HG03457 (cell line): ENCODE data around the gene ZNF827.

Experiments
- ATAC-seq: cut with Tn5 transposase; IDR thresholded peaks from one replicate; pipeline ENCODE4 v1.9.1; 2021; ENCODE audit warnings: moderate number of reproducible peaks; ENCODE audit not compliant: unreplicated experiment

ZNF827 gene

GRCh38 chr4:145895056-145895455 is 43.6 kb downstream of the ZNF827 start:
- ATAC-seq, result no peak

DNA sequence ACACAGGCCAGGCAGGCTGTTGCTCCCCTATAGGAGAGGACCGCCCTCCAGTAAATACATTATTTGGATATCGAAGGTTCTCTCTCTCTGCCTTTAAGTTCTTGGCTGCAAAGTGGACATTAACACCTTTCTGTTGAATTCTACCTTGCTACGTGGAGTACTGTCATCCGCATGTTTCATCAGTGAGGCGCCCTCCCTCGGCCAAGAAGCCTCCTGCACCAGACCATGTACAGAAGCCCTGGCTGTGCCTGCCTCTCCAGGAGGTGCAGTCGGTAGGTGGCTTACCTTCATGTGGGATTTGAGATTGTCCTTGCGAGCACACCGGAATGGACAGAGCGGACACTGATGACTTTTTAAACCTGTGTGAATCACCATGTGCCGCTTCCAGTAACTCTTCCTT is 46.7 kb downstream of the ZNF827 start:
- ATAC-seq, result no peak

DNA sequence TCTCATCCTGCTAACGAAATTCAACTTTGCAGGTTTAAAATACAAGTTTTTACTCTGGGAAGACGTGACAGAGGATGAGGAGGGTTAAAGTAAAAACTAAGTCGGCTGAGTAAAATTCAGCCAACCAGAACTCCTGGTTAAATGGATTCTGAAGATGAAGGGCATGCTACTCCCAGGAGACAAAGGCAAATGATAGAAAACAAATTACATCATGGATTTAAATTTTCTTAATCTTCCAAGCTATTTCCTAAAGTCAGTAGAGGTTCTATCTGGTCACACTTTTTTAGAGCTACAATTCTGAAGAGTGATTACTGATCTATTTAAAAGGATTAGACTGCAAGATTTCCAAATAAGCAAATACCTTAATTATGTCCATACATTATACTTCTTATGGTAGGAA is 47.9 kb downstream of the ZNF827 start:
- no peak for ATAC-seq

DNA sequence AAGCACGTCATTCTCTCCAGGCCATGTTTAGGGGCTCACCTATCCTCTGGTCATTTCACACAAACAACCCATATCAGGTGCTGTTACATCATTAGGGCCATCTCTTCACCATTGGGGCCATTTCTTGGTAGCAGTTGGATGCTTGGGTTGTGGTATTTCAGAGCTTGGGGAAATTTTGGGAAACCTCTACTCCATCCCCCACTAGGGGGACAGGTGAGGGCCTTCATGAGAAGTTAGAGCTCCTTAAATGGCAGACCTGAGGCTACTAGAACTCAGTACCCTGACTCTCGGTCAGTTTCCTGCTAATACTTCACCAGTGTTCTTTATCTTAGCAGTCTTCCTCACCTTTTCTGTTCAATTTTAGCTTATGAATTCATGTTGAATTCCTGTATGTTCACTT is 50.2 kb downstream of the ZNF827 start:
- no peak for ATAC-seq

GRCh38 chr4:145887241-145887991 is 51.2 kb downstream of the ZNF827 start:
- no peak for ATAC-seq

DNA sequence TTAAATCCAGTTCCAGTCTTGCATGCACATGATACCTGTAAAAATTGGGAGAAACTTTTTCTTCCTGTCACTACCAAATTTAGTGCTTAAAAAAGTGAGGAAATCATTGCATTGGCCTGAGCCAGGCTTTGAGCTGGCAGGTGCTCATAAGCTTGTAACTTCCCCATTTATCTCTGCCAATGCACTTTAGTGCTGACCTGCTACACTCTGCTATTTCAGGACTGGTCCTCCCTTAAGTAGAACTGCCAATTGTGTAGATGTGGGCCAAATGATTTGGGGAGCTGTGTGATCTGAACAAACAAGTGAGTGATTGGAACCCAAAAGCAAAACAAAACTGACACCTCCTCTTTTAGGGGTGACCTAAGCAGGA is 51.8 kb downstream of the ZNF827 start:
- ATAC-seq, result no peak

GRCh38 chr4:145885666-145886065 is 53.0 kb downstream of the ZNF827 start:
- no peak for ATAC-seq

- no peak for ATAC-seq
Measured at GRCh38 chr4:145884775-145885174, 53.8 kb downstream of the ZNF827 start.

DNA sequence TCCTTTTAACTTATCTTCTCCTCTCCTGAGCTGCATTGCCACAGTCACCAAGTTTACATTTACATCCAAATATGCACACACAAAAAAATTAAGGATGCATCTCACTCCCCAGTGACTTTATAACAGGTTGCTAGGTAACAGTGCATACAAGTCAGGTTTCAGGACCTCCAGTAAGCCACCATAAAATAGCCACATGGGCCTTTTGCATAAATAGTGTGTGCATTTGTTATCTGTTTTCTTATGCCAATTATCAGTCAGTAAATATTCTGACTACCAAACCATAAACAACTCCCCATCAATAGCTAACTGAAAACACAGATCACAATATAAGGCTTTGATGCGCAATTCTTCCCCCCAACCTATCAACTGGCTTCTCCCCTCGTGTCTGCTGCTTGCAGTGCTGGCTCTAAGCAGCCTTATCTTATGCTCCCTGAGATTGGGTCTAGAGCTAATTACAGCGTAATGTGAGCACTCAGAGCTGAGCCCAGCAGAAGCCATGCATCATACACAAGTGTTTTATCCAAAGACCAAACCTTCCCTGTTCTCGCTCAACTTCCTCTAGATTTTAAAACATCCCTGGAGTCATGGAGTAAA is 55.4 kb downstream of the ZNF827 start:
- ATAC-seq, result no peak

- no peak for ATAC-seq
Measured at GRCh38 chr4:145882604-145883003, 56.0 kb downstream of the ZNF827 start.

DNA sequence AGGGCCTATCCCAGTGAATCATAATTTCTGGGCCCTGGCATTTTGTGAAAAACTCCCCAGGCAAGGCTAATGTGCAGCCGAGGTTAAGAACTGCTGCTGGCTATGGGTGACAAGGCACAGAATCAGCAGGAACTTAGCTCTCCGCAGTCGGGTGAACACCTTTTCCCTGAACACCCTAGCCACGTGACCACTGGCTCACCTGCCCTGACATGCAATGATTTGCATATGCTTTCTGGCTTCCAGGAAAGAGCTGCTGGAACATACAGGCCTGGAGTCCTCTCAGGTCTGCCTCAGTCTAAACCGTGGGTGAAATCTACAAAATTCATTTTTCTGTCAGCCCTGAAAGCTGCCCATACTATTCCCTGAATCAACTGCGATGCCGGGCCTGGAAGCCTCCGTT is 56.6 kb downstream of the ZNF827 start:
- peak; percentile 50 for ATAC-seq

DNA sequence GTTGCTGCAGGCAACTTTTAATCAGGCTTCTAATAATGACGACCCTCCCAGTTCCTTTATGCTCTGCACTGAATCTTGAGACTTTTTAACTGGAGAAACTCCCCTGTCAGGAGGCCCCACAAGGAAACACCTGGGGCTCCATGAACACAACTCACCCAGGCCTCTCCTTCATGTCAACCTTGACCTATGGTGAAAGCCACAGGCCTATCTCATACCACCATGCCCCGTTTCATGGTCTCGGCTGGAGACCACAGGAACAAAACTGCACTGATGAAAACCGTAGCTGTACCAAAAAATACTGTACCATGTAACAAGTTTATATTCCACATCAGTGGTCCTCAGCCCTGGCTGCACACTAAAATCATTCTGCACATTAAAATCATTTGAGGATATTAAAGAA is 57.0 kb downstream of the ZNF827 start:
- peak; percentile 62 for ATAC-seq

GRCh38 chr4:145880355-145880960 is 58.2 kb downstream of the ZNF827 start:
- ATAC-seq, result no peak

DNA sequence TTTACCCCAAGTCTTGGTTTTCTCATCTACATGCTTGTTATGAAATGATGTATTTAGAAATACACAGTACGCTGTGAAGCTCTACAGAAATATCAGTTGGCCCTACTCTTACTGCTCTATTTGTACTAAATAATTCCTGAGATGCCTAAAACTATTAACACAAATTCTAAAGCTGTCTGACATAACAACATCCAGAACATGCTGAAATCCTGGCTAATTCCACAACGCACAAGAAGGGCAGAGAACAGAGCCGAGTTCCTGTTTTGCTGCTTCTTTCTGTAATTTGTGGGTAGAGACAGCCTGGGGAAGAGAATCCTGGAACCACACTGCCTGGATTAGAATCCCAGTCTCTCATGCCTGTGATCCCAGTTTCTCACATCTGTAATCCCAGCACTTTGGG is 59.0 kb downstream of the ZNF827 start:
- ATAC-seq, result no peak

GRCh38 chr4:145878501-145879435 is 59.9 kb downstream of the ZNF827 start:
- ATAC-seq, result no peak

DNA sequence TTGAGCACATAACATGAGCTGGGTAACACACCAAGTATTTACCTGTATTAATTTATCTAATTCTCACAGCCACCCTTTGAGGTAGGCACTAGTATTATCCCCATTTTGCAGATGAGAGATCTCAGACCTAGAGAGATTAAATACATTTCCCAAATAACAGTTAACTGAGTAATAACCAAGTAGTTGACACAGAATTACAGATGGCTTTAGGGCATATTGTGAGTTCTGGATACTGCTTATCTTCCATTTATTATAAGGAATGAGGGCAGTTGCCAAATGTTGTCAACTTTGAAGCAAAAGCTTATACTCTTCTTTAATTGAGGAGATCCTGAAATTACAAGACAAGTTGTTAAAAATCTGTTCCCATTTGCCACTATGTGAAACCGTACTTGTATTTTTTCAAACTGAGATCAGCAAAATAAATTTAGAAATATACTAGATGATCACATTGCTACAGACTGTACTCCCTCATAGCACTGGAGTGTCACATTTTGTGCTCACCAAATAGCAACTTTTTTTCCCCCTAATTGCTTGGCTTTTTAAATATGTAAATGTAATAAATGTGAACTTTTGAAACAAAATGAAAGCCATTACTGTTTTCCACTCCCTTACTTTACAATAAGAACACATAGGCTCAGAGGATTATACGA is 62.0 kb downstream of the ZNF827 start:
- no peak for ATAC-seq

DNA sequence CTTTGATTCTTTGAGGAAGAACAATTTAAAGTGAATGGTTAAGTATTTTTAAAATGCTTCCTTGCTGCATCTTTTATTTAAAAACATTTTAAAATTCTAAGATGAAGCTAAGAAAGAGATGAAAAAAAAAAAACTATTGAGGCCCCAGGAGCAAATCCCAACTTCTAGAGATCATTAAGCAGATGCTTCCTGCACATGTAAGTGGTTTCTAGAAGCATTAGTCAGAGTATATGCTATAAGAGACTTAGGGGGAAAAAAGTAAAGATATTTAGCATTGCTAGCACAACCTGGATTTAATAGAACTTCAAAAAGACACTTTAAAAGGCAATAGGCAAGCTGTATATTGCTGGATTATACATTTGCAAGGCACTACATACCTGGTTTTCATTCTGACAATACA is 64.7 kb downstream of the ZNF827 start:
- no peak for ATAC-seq

DNA sequence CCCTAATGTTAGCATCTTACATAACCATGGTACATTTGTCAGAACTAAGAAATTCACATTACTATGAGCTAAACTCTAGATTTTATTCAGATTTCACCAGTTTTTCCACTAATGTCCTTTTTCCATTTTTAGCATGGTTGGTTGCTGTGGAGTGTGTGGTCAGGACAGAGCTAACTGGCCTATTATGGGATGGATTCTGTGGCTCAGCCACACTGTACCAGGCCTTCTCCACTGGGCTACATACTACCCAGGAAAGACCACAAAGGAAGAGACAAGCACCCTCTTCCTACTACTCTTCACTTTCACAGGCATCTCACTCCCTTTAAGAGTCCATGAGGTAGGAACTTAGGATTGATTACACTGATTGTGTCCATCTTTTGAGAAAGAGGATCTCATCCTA is 67.4 kb downstream of the ZNF827 start:
- ATAC-seq, result no peak

DNA sequence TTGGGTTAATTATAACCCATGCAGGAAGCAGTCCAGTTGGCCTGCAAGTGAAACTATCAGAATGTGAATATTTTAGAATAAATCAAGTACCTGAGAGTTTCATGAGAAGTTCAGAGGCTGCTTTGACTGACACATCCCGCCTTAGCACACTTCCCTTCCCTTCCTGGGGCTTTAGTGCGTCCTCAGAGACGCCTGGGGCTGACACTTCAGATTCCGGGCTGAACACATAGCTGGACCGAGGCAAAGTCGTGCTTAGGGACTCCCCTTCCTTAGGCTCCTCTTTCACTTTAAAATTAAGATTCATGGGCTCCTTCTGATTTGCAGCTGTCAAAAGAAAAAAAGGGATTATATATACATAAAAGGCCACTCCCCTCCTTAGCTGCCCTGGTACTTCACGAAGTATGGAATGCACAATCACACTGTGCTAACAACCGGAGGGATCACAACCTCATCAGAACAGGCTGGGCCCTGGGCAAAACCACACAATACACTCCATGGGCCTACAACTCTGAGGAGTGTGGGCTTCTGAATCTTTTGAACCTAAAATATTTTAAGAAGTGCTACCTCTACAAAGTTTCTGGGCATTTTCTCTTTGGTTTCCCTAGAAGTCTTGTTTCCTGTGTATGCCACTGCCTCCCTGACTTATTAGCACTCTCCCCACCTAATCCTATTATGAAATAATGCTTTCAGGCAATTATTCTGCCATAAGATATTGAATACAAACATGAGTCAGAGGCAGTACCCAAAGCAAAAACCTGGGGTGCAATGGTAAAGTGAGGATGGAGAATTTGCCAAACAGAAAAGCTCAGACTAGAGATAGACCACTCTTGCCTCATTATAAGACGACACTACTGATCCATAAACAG is 68.2 kb downstream of the ZNF827 start:
- no peak for ATAC-seq
